GM12892 (cell line): Measurements from ENCODE around the gene TMEM170B.

Experiments
- POLR2A ChIP-seq: IDR thresholded peaks from 2 replicates; pipeline ENCODE4 v1.6.1; 2011; ENCODE audit warnings: low read depth, low read length, control low read depth
- POLR2AphosphoS5 ChIP-seq: IDR thresholded peaks from 2 replicates; pipeline ENCODE4 v1.6.1; 2011; ENCODE audit warnings: low read depth, low read length, control low read depth

DNA sequence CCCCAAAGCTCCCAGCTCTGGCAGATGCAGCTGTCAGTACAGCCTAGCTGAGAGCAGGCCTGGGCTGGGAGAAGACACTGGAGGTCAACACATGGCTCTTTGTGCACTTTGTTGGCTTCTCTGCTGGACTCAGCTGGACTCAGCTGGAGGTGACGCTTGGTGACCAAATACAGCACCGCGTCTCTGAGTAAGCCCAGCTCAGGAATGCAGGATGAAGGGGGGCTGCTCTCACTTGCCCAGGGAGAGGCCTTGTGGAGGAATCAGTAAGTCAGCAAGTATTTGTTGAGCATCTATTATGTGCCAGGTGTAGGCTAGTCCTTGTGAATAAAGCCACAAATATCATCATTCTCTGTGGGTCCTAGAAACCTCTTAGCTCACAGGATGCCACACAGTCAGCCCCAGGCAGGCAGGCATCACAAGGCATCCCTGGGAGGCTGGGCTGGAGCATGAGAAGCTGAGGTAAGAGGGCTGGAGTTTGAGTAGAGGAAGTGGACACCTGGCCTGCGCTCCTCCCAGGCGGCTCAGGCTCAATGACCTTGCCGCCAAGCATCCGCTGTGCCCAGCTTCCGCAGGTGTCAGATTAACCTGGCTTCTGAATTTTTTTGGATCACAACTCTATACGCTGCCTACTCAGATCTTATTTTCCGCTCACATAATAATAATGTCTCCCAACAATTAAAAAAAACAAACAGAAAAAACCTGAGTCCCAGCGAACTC, 95.4 kb downstream of the TMEM170B start:
- TF ChIP-seq POLR2A (no peak), POLR2AphosphoS5 (no peak)
